IPS-18a (cell line): ENCODE data around the gene ACP1.

Source experiments
- H3K27ac ChIP-seq: one replicate; pipeline ENCODE4 v1.5.1; 2013; ENCODE audit warnings: low read length
- H3K27me3 ChIP-seq: one replicate; pipeline ENCODE4 v1.6.1; 2013; ENCODE audit warnings: mild to moderate bottlenecking, low read length; ENCODE audit not compliant: control insufficient read depth, insufficient read depth
- H3K36me3 ChIP-seq: one replicate; pipeline ENCODE4 v1.6.1; 2013; ENCODE audit warnings: low read depth, low read length; ENCODE audit not compliant: control insufficient read depth
- H3K4me1 ChIP-seq: one replicate; pipeline ENCODE4 v1.6.1; 2013; ENCODE audit warnings: low read depth, low read length; ENCODE audit not compliant: control insufficient read depth
- H3K4me3 ChIP-seq: one replicate; pipeline ENCODE4 v1.5.1; 2013; ENCODE audit warnings: low read length
- H3K9ac ChIP-seq: one replicate; pipeline ENCODE4 v1.6.1; 2013; ENCODE audit warnings: mild to moderate bottlenecking, low read length, moderate library complexity
- H3K9me3 ChIP-seq: one replicate; pipeline ENCODE4 v1.6.1; 2013; ENCODE audit warnings: low read depth, low read length; ENCODE audit not compliant: control insufficient read depth

ACP1 gene

DNA sequence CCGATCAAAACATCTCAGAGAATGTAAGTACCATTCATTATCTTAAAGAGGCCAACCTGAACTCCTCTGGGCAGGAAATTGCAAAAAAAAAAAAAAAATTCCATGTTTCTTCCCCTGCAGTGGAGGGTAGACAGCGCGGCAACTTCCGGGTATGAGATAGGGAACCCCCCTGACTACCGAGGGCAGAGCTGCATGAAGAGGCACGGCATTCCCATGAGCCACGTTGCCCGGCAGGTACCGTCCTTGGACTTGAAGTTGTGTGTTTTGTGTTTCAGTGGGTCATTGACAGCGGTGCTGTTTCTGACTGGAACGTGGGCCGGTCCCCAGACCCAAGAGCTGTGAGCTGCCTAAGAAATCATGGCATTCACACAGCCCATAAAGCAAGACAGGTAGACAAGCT is 7.2 kb downstream of the ACP1 start:
- Histone ChIP-seq H3K4me3 (no peak overlapping the region), H3K27ac (no peak overlapping the region), H3K4me1 (no peaks in the 10 kb centered on the region), H3K27me3 (no peaks in the 10 kb centered on the region), H3K9me3 (no peaks in the 10 kb centered on the region), H3K9ac (no peak overlapping the region), H3K36me3 (peaks cover 45% of the 10 kb centered on the region)

DNA sequence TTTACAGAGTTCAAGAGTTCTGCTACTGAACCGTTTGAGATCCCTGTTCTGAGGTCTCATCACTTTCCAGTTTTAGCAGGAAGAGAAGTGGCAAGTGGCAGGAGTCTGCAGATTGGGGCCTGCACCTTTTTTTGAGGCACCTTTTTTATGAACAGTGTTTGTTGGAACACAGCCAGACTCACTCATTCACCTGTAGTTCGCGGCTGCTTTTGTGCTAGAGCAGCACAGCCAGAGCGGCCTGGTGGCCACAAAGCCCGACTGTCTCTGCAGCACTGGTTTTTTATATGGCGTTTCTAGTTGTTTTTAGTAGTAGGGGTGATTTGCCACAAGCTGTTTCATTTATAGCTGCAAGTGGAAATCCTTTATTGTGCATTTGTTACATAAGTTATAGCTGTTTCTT is 8.6 kb downstream of the ACP1 start:
- no peak overlapping the region for H3K27ac ChIP-seq
- no peaks in the 10 kb centered on the region for H3K4me1 ChIP-seq
- H3K4me3 ChIP-seq: no peak overlapping the region
- H3K9ac ChIP-seq: no peak overlapping the region
- H3K36me3 ChIP-seq: peaks cover 58% of the 10 kb centered on the region
- H3K9me3 ChIP-seq: no peaks in the 10 kb centered on the region
- H3K27me3 ChIP-seq: no peaks in the 10 kb centered on the region

DNA sequence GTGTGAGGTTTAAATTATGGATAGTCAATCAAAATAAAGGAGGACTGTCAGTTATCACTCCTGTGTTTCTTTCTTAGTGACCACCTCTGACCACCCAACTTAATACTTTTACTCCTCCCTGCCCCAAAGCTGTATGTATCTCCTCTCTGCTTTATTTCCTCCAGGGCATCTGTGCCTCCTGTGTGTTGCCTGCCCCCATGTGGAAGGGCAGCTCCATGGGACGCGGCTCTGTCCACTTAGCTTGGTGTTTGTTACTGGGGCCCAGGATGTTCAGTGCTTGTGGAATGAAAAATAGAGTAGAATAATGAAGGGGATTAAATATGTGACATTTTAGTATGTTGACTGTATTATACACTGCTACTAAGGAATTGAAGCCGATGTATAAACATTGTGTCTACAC is 9.8 kb downstream of the ACP1 start:
- H3K27ac ChIP-seq: no peak overlapping the region
- H3K9me3 ChIP-seq: no peaks in the 10 kb centered on the region
- peaks cover 70% of the 10 kb centered on the region for H3K36me3 ChIP-seq
- H3K4me1 ChIP-seq: no peaks in the 10 kb centered on the region
- H3K9ac ChIP-seq: no peak overlapping the region
- H3K27me3 ChIP-seq: no peaks in the 10 kb centered on the region
- H3K4me3 ChIP-seq: no peak overlapping the region

DNA sequence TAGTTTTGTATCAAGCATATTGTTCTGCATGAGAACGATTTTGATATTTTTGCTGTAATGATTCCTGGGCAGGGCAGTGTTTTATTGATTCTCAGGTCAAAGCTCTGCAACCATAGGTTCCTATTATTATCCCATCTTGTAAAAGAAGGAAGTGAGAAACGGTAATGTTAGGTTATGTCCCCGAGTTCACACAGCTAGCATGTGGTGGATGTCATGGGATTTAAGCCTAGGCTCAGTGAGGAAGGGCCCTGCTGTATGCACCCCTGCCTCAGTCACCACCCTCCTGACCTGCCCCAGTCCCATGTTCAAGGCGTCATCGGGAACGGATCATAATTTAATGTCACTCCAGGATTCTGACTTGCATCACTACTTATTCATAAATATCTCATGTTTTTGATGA is 10.7 kb downstream of the ACP1 start:
- H3K27me3 ChIP-seq: no peaks in the 10 kb centered on the region
- no peak overlapping the region for H3K4me3 ChIP-seq
- H3K27ac ChIP-seq: no peak overlapping the region
- H3K36me3 ChIP-seq: peaks cover 79% of the 10 kb centered on the region
- H3K4me1 ChIP-seq: no peaks in the 10 kb centered on the region
- H3K9me3 ChIP-seq: no peaks in the 10 kb centered on the region
- no peak overlapping the region for H3K9ac ChIP-seq

DNA sequence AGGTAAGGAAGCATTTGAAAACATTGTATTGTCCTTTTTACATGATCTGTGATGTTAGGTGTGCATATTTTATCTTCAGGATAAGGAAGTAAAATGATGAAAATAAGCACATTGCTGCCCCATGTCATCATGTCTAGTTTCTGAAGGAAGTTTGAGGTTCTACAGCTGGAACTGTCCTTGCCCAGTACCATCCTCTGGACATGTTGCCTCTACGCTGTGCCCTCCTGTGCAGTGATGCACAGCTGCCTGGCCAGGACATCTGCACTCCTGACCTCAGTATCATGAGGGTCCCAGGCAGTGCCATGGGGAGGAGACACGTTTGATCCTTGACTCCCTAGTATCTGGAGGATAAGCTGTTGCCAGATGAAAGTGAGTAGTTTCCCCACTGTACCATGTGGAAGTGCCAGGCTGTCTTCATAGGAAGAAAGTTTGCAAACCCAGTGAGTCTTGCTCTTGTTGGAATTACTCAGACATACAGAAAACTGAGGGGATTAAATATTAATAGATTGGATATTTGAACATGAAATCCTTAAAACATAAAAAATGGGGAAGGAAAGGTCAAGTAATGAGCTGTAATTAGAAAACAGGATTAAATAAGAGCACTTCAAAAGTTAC is 13.7 kb downstream of the ACP1 start:
- peaks cover 87% of the 10 kb centered on the region for H3K36me3 ChIP-seq
- H3K9me3 ChIP-seq: no peaks in the 10 kb centered on the region
- H3K27ac ChIP-seq: no peak overlapping the region
- H3K4me3 ChIP-seq: no peak overlapping the region
- H3K9ac ChIP-seq: no peak overlapping the region
- peaks cover 4% of the 10 kb centered on the region for H3K4me1 ChIP-seq
- H3K27me3 ChIP-seq: no peaks in the 10 kb centered on the region

DNA sequence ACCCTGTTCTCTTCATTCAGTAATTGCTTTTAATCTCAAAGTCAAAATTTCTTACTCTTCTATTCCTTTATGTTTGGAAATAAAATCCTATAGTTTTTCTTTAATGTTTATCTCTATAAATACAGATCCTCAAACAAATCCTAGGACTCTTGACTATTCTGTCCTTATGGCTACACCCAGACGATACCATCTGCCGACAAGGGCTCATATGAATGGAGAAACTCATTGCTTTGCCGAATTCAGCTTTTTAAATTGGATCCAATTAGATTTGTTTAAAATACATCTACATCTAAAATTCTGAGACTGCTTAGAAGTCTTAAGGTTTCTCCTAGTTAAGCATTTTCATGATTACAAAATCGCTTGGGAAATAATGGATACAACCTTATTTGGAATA is 14.2 kb downstream of the ACP1 start:
- Histone ChIP-seq H3K36me3 (peaks cover 82% of the 10 kb centered on the region), H3K4me3 (no peak overlapping the region), H3K27me3 (no peaks in the 10 kb centered on the region), H3K27ac (no peak overlapping the region), H3K9me3 (no peaks in the 10 kb centered on the region), H3K4me1 (peaks cover 9% of the 10 kb centered on the region), H3K9ac (no peak overlapping the region)

DNA sequence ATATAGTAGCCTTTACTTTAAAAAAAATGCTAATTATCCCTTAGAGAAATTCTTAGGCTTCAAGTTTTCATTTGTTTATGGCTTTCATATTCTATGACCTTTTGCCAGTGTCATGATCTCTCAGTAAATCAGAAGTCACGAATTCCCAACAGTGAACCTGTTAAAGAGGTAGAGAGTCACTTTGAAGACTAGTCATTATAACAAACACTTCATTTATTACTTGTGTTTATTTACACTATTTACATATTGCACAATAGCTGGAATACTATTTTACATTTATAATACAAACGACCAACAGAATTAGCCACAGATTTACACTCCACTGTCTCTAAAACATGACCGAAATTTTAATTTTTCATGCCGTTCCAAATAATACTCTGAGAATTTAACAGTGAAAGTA is 14.6 kb downstream of the ACP1 start:
- no peak overlapping the region for H3K27ac ChIP-seq
- H3K36me3 ChIP-seq: peaks cover 79% of the 10 kb centered on the region
- H3K9me3 ChIP-seq: no peaks in the 10 kb centered on the region
- H3K27me3 ChIP-seq: no peaks in the 10 kb centered on the region
- peaks cover 13% of the 10 kb centered on the region for H3K4me1 ChIP-seq
- H3K4me3 ChIP-seq: no peak overlapping the region
- no peak overlapping the region for H3K9ac ChIP-seq

DNA sequence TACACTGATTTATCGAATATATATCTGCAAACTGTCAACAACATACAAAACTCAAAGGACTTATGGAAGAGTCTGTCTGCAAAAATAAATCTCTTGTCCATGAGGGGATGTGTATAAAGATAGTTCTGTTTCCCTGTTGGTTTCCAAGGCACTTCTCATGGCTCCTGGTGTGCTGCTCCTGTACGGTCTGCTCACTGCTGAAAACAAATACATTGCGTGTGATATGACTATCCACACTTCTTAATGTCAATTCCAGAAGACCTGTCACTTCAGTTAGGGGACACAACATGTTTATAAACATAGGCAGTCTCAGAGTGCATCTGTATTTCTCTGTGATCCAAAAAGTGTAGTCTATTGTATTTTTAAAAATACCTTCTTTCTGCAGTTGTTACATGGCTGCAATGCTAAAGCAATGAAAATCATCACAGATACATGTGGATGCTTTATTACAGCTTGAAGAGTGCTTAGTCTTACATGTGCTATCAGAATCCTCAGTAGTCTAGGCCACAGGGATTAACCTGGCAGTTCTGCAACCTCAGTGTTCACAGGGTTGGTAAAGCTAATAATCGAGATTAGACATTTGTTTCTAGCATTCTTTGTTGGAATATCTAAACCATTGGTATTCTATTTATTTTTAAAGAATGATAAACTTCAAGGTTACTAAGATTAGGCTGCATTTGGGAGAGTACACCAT is 15.4 kb downstream of the ACP1 start:
- peaks cover 21% of the 10 kb centered on the region for H3K4me1 ChIP-seq
- H3K9ac ChIP-seq: no peak overlapping the region
- H3K36me3 ChIP-seq: peaks cover 75% of the 10 kb centered on the region
- H3K4me3 ChIP-seq: no peak overlapping the region
- no peaks in the 10 kb centered on the region for H3K9me3 ChIP-seq
- no peak overlapping the region for H3K27ac ChIP-seq
- H3K27me3 ChIP-seq: peaks cover 1% of the 10 kb centered on the region

DNA sequence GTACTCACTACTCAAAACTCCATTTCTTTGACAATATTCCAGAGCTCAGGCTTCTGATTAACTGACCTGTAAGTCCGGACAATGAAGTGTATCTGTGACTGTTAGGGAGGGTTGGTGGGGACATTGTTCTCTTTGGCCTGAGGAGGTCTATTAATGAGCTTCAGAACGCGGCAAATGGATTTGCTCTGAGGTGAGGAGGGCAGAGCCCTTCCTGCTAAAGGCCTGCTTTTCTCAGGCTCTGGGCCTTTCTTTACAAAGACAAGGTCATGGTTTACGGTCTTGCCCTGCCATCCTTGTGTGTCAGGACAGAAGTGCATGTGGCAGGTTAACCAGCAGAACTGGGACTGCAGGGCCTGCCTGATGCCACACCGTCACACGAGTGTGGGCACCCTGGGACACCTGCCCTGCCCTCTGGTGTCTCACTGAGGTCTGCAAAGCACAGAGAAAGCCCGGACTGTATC is 15.9 kb downstream of the ACP1 start:
- no peak overlapping the region for H3K9ac ChIP-seq
- H3K4me1 ChIP-seq: peaks cover 26% of the 10 kb centered on the region
- no peak overlapping the region for H3K4me3 ChIP-seq
- H3K27ac ChIP-seq: no peak overlapping the region
- no peaks in the 10 kb centered on the region for H3K9me3 ChIP-seq
- H3K36me3 ChIP-seq: peaks cover 69% of the 10 kb centered on the region
- peaks cover 7% of the 10 kb centered on the region for H3K27me3 ChIP-seq

DNA sequence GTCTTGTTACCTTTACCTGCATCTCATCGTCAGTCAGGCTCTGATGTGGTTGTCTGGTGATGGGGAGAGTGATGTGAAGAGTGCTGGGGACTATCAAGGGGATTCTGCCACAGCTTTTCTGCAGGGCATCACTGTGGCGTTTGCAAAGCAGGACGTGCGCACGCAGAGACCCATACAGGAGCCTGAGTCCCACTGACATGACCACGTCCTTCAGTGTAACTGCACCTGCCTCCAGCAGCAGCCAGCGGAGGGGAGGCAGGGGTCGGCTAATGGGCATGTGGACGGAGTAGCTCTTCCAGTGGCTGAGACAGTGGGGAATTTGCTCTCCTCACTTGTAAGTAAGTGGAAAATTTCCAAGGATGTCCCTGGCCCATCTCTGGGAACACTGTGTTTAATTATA is 16.6 kb downstream of the ACP1 start:
- Histone ChIP-seq H3K27me3 (peaks cover 14% of the 10 kb centered on the region), H3K9ac (no peak overlapping the region), H3K4me1 (peaks cover 33% of the 10 kb centered on the region), H3K27ac (no peak overlapping the region), H3K9me3 (no peaks in the 10 kb centered on the region), H3K4me3 (no peak overlapping the region), H3K36me3 (peaks cover 62% of the 10 kb centered on the region)

DNA sequence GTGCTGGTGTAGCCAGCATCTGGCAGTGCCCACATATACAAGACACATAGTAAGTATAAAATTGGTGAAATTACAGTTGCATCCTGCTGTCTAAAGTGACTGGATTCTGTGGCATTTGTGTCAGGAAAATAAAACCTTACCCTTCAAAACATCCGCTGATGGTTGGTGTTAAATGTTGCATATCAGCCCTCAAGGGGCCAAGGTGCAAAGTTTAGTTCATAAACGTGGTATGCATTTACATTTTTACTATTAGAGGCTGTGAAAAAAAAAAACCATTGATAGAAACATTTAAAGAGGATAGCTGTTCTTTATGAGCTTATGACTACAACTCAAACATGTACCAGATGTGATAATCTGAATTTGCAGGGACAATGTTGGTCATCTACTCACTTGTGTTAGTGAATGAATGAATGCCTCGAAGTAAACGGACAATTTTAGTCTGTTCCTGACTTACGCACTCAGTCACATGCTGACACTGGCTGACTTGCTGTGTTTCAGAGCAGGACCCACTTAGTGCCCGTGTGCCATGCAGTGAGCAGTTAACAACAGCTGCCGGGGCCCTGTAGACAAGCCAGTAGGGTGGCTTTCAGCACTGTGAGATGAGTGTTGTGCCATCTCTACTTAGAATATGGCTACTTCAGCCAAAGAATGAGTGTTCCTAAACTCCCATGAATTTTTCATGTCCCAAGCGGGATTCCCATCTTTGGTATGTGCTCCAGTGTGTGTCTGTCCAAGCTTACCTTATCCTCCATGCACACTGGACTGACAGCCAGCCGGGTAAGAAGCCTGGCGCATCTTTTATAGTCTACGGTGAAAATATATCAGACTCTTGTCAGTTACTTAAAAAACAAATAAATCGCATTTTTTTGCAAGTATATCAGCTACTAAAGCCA is 17.9 kb downstream of the ACP1 start:
- peaks cover 50% of the 10 kb centered on the region for H3K36me3 ChIP-seq
- H3K4me3 ChIP-seq: no peak overlapping the region
- no peak overlapping the region for H3K27ac ChIP-seq
- H3K9ac ChIP-seq: no peak overlapping the region
- no peaks in the 10 kb centered on the region for H3K9me3 ChIP-seq
- H3K27me3 ChIP-seq: peaks cover 26% of the 10 kb centered on the region
- H3K4me1 ChIP-seq: peaks cover 40% of the 10 kb centered on the region
